Hematopoietic multipotent progenitor cell treated with erythropoietin and hydrocortisone succinate and interleukin-3 and kit ligand, for 8 days (in vitro differentiated cells): ENCODE data around the gene FHL3.
"Not testable (repeated sequence)": the region's sequence is repeated elsewhere in the genome, so short reads cannot be mapped to it uniquely, and the experiment has no call there.

Source experiments
- DNase-seq: peaks from one replicate; pipeline ENCODE4 v3.0.0-alpha.2; 2015

The FHL3 gene

DNA sequence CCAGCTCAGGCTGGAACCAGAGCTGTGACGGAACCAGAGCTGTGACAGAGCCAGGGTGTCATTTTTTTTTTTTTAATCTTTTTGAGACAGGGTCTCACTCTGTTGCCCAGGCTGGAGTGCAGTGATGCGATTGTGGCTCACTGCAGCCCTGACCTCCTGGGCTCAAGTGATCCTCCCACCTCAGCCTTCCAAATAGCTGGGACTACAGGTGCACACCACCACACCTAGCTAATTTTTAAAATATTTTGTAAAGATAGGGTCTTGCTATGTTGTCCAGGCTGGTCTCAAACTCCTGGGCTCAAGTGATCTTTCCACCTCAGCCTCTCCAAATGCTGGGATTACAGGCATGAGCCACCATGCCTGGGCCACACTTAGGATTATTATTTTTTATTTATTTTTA lies 27.7 kb upstream of the FHL3 start:
- DNase-seq, result not testable (repeated sequence)

DNA sequence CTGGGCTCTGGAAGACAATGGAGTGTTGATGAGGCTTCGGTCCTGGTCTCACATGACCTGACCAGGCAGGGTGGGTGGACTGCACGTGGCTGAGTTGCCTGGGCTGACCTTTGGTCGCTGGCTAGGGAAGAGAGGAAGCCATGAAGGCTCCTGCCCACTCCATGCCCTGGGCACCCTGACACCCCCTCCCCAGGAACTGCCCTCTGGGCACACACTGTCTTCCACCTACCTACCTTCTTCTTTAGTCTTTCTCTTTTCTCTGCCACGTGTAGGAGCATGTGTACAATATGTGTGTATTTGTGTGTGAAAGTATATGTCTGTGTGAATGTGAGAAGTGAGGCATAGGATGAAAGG lies 26.2 kb upstream of the FHL3 start:
- no peak for DNase-seq

DNA sequence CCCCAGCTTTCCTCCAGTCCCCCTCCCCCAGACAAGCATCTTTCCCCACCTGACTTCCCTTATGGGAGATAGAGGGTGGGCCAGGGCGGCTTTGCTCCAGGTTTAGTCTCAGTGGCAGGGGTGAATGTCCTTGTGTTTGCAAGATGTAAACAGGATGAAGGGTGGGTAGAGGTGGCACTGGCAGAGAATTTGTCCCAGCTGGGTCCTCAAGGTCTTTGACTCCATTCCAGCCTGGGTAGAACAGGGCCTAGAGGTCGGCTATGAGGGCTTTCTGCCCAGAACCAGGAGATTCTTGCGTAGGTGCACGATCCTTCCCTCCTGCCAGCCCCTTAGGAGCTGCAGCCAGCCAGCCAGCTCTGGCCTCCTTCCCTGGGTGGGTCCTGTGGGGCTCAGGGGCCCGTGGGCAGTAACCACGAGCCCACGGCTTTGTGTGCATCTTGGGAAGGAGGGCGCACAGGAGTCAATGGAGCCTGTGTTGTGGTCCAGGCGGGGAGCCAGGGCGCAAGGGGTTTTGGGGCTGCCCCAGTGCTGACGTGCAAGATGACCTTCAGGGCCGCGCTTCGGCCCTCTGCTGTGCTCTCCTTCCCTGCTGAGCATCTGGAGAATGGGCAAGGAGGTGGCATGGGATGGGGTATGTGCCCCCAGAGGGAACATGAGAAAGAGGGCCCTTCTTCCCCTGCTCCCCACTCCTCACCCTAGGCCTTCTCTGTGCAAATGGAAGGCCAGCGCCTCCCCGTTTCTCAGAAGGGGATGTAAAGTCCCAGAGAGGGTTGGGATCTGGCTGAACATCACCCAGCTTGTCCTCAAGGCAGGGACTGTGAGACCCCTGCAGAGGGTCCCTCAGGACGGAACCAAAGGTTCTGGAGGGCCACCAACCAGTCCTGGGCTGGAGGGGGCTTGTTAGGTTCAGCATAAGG lies 25.5 kb upstream of the FHL3 start:
- DNase-seq, result no peak

DNA sequence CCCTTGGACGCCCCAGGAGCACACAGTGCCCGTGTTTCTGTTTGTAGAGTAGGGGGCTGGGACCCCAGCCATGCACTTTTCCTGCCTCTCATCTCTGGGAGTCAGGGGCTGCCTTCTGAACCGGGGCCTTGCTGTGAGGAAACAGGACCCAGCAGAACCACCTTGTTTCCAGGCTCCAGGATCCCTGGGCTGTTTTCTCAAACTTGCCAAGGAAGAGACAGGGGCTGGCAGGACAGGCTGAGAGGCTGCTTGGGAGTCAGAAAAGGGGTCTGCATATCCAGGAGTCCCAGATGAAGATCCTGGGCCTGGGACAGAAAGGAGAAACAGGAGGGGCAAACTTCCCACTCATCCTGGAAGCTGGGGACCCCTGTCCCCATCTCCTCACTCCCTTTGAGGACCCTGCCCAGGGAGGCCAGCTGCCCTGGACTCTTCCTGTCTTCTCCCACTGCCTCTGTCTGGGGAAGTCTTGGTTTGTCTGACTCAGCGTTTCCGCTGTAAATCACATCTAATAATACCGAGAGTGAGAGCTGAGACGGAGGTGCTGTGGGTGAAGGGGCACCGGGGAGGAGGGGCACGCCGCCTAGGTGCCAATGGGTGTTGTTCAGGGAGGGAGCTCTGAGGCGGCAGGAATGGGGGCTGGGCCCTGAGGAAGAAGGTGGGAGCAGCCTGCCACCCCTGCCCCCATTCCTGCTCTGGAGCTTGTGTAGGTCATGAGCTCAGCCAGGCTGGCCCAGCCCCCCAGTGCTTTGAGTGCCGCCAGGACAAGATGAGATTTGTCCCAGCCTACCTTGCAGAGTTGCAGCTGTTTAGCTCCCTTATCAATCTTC lies 24.6 kb upstream of the FHL3 start:
- DNase-seq, result no peak

DNA sequence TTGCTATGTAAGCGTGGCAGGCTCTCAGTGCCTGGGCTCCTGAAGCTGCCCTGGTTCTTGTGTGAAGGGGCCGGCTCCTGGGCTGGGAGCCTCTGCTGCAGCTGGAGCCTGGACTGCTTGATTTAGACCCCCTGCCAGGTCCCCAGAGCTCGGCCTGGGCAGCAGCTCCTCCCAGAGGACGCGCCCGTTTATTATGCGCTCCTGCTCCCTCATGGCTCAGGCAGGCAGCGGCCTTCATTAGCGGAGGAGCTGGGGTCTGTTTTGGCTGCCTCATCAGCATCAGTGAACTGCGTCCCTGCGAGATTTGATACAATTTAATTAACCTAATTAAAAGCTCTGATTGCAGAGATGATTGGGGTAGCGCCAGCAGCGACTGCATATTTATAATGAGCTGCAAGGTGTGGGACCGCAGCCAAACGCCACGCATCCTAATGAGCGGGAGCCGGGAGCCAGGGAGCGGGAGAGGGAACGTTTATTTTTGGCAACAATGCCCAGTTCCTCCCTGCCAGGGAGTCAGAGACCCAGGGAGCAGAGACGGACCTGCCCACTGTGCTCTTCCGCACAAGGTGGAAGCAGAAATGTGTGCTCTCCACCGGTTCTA lies 23.9 kb upstream of the FHL3 start:
- no peak for DNase-seq

DNA sequence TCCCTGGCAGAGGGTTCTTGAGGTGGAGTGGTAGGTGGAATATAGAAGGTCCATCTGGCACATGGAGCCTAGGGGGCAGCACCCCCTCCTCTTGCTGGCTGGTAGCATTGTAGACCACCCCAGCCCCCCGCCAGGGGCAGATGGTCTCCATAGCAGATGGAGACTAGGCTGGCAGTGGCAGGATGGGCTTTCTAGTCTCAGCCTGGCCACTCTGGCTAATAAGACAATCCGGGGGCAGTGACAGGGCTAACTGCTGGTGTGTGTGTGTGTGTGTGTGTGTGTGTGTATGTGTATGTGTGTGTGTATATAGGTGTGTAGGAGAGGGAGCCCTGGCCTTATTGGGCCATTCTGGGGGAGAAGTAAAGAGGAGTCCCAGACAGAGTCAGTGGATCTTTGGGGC lies 23.4 kb upstream of the FHL3 start:
- DNase-seq, result no peak

DNA sequence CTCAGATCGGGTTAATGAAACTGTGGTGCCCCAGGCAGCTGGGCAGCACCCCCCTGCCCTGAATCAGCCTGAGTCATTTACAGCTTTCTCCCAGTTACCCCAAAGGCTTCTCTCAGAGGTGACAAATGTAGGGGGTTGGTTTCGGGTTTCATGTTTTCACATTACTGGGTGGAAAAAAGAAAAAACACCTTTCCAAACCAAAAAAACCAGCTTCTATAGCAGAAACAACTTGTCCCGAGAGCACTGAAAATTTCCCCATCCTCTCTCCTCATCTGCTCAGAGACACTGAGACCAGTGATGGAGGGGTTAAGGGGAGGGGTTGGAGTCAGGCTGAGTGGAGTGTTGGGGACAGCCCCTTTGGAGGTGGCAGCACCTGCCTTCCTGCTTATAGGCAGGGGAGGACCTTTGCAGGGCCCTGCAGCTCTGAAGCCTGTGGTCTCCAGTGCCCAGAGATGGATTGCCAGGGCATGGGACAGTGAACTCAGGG lies 22.8 kb upstream of the FHL3 start:
- no peak for DNase-seq

DNA sequence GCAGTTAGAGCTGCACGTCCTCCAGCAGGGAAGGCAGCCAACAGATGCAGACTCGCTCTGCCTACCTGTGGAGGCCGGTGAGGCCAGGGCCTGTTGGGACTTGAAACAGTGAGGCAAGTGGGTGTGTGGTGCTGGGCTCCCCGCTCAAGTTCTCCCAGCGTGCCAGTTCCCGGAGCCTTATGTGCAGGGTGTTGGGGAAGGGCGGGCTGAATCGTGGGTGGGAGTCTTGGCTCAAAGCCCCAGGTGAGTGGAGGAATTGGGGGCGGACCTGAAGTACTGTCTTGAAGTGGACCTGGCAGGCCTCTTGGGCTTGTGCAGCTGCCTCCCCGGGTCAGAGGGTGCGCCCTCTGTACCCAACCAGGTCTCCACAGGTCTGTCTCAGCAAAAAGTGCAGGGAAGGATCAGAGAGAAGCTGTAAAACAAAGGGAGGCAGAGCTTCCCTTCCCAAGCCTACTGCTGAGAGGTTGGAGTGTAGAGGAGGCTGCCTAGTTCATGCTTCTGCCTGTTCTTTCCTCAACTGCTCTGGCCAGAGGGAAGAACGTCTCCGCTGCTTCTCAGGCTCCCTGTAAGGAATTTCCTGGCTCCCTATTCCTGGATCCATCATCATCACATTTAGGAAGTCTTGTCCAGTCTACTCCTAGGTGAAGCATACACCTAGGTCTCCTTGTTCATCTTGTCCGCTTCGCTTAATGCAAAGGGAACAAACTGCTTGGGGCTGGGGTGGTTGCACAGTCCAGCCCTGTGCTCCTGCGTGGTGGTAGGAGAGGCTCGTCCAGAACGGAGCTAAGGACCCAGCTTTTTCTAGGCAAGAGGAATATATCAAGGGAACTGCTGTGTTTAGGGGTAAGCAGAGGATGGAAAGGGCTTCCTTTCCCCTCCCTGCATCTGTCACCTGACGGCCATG lies 22.1 kb upstream of the FHL3 start:
- no peak for DNase-seq

DNA sequence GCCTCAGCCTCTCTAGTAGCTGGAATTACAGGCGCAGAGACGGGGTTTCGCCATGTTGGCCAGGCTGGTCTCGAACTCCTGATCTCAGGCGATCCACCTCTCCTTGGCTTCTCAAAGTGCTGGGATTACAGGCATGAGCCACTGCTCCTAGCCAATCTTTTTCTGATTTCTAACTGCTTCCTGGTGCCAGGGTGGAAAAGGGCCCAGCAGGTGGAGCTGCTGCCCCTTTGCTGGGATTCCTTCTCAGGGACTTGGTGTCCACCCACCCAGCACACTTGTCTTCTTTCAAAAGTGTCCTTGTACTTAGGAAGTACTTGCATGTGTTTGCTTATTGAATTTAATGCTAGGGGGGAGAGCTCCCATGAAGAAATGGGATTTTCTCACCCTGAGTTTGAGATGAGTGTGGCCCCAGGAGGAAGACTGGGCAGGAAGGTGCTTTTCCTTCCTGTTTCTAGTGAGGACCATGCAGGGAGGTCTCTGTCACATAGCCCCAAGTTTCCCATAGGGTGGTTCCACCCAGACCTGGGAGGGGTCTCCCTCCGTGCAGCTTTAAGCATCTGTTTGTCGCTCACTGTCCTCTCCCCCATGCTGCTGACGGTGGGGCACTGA lies 21.4 kb upstream of the FHL3 start:
- DNase-seq, result peak; percentile 57

DNA sequence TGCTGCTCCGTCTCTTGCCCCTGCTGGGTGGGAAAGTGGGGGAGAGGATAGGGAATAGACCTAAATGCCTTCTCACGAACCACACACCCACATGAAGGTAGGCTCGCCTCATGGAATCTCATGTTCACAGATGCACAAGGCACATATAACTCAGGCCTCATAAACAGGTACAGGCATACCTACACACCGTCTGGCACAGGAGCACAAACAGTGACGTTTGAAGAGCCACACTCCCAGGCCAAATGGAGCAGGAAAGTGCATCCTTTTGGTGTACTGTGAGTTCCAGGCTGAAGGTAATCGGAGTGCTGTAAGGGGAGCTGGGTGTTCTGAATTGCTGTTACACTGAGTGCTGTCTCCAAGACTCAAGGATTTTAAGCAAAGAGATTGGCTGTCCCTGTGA lies 20.4 kb upstream of the FHL3 start:
- no peak for DNase-seq

DNA sequence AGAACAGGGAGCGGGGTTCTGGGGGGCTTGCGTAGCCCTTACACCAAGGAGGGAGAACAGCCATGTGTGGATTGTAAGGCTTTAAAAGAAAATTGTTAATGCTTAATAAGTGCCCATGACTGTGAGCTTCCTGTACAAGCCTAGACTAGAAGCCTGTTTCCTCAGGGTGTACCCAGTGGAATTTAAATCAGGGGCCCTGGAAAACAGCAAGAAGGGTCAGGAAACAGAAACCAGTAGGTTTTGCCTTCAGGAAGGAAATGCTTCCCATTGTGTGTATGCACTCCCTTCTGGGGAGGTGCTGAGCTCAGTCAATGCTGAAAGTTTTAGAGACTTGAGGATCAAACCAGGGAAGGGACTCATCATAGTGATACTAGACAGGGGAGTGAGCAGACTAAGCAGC lies 19.9 kb upstream of the FHL3 start:
- no peak for DNase-seq

DNA sequence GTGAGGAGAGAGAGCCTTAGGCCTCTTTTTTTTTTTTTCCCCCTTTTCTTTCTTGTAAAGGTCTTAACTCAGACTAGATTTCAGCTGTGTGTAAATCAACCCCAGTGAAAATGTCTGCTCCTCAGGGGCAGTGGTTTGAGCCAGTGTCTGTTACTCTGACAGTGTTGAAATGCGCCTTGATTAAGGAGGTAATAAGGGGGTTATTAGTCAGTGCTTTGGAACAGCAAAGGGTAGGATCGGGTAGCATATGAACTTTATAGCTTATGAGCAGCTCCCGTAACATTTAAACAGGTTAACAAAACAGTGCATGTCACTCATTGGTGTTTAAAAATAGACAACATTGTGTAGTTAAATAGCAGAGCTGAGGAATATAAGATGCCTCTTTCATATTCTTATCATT lies 17.5 kb upstream of the FHL3 start:
- DNase-seq, result no peak

DNA sequence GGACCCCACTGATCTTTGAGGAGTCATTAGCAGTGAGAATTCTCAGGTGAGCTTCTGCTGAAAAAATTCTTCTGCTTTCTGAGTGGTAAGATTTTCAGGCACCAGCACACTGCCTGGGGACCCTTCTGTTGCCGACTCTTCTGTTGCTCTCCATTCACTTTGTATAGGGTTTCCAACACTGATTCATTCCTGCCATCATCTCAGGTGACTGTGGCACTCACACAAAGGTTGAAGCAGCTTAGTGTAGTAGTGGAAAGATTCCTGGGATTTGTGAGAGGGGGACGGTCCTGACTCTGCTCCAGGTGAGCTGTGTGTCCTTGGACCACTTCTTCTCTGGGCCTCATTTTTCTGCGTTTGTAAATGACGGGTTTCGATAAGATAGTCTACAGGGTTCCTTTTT lies 16.7 kb upstream of the FHL3 start:
- no peak for DNase-seq

DNA sequence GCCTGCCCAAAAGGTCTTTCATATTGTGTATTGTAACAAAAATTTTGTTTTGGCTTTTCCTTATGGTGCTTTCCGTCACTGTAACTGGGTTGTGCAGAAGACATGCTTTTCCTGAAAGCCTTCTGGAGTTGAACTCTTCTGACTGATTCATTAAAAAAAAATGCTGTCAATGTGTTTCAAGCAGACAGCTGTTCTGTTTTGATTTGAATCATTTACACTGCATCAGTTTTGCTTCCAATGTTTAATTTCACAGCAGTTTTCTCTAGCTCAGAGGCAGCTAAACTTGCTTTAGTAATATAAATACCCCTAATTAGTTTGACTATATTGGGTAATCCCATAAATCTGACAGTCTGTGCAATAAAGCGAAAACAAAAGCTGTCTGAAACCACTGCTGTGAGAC lies 15.1 kb upstream of the FHL3 start:
- DNase-seq, result no peak

DNA sequence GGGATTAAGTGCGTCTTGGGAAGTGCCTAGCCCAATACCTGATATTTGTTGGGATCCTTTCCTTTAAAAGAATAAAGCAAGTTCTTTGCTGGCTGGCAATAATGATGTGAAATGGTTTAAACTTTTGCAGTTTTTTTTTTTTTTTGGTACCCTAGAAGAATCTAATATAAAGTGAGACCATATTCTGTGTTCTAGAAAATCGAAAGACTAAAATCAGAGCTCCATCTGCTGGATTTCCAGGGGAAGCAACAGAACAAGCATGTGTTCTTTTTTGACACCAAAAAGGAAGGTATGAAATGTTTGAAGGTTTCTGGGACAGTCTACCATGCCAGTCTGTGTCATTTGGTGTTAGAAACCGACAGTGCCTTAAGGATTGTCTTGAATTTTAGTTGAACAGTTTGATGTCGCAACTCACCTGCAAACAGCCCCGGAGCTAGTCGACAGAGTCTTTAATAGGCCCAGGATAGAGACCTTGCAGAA lies 13.6 kb upstream of the FHL3 start:
- DNase-seq, result peak; percentile 61

DNA sequence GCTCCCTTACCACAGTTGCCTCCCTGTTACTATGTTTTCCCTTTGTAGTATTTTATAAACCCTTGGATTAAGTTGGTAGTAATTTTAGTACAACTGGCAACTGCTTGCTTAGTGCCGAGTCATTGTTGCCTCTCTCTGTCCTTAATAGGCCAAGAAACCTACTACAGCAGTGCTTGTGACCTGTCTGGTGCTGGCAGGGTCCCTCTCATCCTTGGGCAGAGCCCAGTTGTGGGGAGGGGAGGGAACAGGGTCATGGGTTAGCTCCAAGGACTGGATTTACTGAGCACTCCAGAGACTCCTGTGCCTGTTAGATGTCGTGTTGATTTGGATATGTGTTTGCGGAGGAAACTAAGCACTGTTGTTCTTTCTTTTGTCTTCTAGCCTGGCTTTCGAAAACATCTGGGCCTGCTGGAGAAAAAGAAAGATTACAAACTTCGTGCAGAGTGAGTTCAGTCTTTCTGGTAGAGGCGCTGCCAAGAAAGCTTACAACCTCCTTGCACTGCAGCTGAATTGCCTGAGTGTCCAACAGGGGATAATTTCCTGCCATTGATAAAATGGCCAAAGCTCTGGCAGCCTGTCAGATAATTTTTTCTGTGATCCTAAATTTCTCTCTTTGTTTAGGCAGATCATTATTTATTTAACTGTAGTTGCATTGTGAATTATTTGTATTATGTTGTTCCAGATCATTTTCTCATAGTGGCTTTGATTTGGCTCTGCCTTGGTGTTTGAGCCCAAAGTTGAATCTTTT lies 10.8 kb upstream of the FHL3 start:
- no peak for DNase-seq

DNA sequence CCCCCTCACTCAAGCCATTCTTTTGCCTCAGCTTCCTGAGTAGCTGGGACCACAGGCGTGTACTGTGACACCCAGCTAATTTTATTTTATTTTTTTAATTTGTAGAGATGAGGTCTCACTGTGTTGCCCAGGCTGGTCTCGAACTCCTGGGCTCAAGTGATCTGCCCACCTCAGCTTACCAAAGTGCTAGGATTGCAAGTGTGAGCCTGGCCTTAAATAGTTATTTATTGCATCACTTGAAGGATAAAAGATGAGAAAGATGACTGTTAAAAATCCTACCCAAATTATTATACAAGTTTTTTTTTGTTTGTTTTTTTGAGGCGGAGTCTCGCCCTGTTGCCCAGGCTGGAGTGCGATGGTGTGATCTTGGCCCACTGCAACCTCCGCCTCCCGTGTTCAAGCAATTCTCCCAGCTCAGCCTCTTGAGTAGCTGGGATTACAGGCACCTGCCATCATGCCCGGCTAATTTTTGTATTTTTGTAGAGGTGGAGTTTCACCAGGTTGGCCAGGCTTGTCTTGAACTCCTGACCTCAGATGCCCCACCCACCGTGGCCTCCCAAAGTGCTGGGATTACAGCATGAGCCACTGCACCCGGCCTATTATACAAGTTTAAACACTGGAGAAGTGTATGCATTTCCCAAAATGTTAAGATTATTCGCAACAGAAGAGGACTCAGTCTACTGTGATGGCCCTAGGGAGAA lies 9.6 kb upstream of the FHL3 start:
- DNase-seq, result no peak

DNA sequence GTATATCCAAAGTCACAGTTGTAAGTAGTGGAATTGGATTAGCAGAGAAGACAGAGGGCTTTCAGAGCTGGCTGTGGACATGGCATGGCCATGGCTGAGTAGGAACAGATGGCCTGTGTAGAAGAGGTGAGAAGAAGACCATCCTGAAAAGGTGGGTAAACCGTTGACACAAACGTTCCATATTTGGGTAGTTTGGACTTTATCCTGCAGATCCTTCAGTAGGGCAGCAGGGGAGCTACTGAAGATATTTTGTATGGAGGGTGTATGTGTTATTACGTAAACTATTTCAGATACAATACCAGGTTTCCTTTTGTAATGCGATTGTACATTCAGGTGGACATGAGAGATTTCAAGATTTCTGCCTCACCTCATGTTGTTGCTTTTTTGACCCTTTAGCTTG lies 8.9 kb upstream of the FHL3 start:
- DNase-seq, result no peak

DNA sequence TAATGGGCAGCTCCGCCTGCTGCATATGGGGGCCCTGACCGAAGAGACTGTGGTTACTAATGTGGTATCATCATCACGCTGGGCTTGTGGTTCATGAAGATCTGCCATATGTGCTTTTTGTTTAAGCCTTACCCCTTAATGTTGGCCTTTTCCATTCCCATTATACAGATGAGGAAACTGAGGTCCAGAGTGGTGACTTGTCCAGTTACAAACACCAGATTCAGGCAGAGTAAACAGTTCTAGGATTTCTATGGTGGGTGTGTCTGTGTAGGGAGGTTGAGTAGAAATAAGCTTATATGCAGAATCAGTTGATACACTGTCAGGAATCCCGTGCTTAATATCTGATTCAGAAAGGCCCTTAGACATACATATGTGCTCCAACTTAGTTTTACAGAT lies 7.9 kb upstream of the FHL3 start:
- no peak for DNase-seq

DNA sequence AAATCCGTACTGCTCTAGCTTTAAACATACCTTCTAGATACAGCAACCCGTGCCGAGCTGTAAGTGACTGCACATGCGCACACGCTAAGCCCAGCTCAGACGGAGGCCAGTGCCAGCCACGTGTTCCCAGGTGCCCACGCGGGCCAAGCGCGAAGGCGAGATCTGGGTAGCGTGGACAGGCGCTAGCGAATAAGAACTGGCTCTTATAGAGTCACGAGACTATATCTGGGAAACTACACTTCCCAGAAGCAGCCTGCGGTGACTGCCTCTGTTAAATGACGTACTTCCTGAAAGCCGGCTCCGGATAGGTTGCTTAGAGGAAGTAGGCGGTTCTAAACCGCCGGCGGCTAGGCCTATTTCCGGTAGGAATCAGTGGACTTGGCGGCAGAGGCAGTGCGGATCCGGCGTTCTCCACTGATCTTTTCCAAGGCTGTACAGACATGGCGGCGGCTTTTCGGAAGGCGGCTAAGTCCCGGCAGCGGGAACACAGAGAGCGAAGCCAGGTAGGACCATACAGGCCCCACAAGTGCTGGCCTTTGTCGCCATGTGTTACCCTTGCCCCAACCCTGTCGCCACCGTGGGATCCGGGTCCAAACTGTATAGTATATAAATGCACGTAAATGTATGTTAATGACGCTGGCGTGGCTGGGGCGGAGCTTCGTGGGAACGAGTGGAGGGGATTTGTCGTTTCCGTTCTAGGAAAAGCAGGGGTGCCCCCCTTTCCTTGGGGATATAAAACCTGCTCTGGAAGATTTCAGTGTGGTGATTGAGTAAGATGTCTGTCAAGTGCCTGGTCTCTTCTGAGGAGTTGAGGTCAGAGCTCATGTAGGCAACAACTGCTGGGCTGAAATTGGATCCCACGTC lies 7.3 kb upstream of the FHL3 start, which contains the start of gene UTP11:
UTP11 (plus strand) TSS at position 372 of the 864 bp plus-strand sequence; CDS start at position 441, 69 bp downstream.
- DNase-seq, result peak; percentile 99
